ENCODE data around the gene CNGB1. TPM values are rescaled to one million over a fixed set of nuclear protein-coding genes. Genes with fewer than 3 reads are reported as not detected.
A peak's percentile ranks its signal among the peaks of the same experiment; 100 is the strongest.

CNGB1 gene
- total and polyA plus RNA-seq, 2 of the 13 experiments (the other 11 are each of a cell fraction or from before 2014, with no cell fraction given), result 0.02 to 0.15 TPM

GRCh38 chr16:57889522-57889921 lies 81.4 kb downstream of the CNGB1 start (continued):
- TF ChIP-seq, protein P1, sequence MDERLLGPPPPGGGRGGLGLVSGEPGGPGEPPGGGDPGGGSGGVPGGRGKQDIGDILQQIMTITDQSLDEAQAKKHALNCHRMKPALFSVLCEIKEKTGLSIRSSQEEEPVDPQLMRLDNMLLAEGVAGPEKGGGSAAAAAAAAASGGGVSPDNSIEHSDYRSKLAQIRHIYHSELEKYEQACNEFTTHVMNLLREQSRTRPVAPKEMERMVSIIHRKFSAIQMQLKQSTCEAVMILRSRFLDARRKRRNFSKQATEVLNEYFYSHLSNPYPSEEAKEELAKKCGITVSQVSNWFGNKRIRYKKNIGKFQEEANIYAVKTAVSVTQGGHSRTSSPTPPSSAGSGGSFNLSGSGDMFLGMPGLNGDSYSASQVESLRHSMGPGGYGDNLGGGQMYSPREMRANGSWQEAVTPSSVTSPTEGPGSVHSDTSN (CRISPR knock-in tag; IDR thresholded peaks at IDR 0.05), result no peak
- no peak for TF ChIP-seq CREB3 (CRISPR knock-in tag; IDR thresholded peaks at IDR 0.05)
- TF ChIP-seq NFYB (CRISPR knock-in tag; IDR thresholded peaks at IDR 0.05), result no peak
- 0 out of 2 replicates have a peak, but pooled peaks have one; percentile 19 for TF ChIP-seq PHF8 (CRISPR knock-in tag; IDR thresholded peaks at IDR 0.05)
- peak; percentile 16; the same call in 1 of the 2 replicates for TF ChIP-seq NR2C2 (CRISPR knock-in tag; IDR thresholded peaks at IDR 0.05; ENCODE audit: borderline replicate concordance)
- no peak for TF ChIP-seq NFYC (CRISPR knock-in tag; IDR thresholded peaks at IDR 0.05)
- no peak for TF ChIP-seq HHEX (CRISPR knock-in tag; IDR thresholded peaks at IDR 0.05)
- no peak for TF ChIP-seq PTBP1 (IDR thresholded peaks at IDR 0.05; ENCODE audit: low read depth, low read length, poor library complexity, severe bottlenecking)
- TF ChIP-seq RAD21 (CRISPR knock-in tag; IDR thresholded peaks at IDR 0.05), result no peak
- TF ChIP-seq ATRX (CRISPR knock-in tag; IDR thresholded peaks at IDR 0.05; ENCODE audit: borderline replicate concordance), result no peak

DNA sequence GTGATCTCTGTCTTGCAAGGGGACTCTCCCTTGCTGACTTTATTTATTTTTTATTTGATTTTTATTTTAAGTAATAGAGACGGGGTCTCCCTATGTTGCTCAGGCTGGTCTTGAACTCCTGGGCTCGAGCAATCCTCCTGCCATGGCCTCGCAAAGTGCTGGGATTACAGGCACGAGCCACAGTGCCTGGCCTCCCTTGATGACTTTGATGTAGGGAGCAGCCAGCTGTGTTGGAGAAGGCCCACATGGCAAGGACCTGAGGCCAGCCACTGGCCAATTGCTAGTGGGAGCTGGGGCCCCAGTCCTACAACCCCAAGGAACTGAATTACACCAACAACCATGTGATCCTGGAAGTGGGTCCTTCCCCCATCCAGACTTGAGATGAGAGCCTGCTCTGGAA lies 81.8 kb downstream of the CNGB1 start:
- Histone ChIP-seq H3K9ac (ENCODE audit: insufficient read depth, low read depth, low read length) (no peak overlapping the region), H3K4me2 (ENCODE audit: low read depth, low read length) (no peak overlapping the region), H3K27ac (ENCODE audit: extremely low read length, insufficient read depth, low read length) (no peak overlapping the region), H3K27me3 (ENCODE audit: control insufficient read depth in 1 of 2, insufficient read depth in 2 of 2, low read length in 2 of 2) (peaks cover 2 to 11% of the 10 kb centered on the region in 2 experiments; a peak in 3 of 5 replicates), H3K4me3 (replicated peaks in 1 of 3; ENCODE audit: insufficient read depth in 1 of 3, low read depth in 2 of 3, low read length in 3 of 3) (no peak overlapping the region), H2AFZ (ENCODE audit: low read length) (no peak overlapping the region), H4K20me1 (ENCODE audit: insufficient read depth, low read length) (no peaks in the 10 kb centered on the region), H3K4me1 (ENCODE audit: insufficient read depth, low read length) (peaks cover 77% of the 10 kb centered on the region), H3K36me3 (replicated peaks in 1 of 2; ENCODE audit: control insufficient read depth in 1 of 2, insufficient read depth in 2 of 2, low read length in 2 of 2) (no peaks in the 10 kb centered on the region), H3K9me3 (ENCODE audit: low read length) (no peaks in the 10 kb centered on the region), H3K79me2 (ENCODE audit: insufficient read depth, low read length) (no peaks in the 10 kb centered on the region)
- POLR2A ChIA-PET, result interaction anchor here (0.6 to 1.9 kb wide), 3 partner anchors 10 to 79 kb away, joined by 3 to 5 read pairs (median 4); no protein-coding TSS in a partner anchor
- in situ Hi-C loops (cut with HindIII; ENCODE audit: extremely low pct_ligation_motif_present, low pct_unique_long_range_greater_than_20kb), result no loop called here
- FAIRE-seq (no peak), DNase-seq (ENCODE audit: low spot score) (no peak), ATAC-seq (no peak)
- no TSS peak for BruUV-seq (replicated peaks)
- 96% methylated on average over 4 of the region's 4 CpGs for WGBS (ENCODE audit: low lambda C conversion rate)
- TF ChIP-seq, protein P2, sequence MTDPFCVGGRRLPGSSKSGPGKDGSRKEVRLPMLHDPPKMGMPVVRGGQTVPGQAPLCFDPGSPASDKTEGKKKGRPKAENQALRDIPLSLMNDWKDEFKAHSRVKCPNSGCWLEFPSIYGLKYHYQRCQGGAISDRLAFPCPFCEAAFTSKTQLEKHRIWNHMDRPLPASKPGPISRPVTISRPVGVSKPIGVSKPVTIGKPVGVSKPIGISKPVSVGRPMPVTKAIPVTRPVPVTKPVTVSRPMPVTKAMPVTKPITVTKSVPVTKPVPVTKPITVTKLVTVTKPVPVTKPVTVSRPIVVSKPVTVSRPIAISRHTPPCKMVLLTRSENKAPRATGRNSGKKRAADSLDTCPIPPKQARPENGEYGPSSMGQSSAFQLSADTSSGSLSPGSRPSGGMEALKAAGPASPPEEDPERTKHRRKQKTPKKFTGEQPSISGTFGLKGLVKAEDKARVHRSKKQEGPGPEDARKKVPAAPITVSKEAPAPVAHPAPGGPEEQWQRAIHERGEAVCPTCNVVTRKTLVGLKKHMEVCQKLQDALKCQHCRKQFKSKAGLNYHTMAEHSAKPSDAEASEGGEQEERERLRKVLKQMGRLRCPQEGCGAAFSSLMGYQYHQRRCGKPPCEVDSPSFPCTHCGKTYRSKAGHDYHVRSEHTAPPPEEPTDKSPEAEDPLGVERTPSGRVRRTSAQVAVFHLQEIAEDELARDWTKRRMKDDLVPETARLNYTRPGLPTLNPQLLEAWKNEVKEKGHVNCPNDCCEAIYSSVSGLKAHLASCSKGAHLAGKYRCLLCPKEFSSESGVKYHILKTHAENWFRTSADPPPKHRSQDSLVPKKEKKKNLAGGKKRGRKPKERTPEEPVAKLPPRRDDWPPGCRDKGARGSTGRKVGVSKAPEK (CRISPR knock-in tag; IDR thresholded peaks at IDR 0.05; ENCODE audit: borderline replicate concordance), result no peak
- TF ChIP-seq HOXA5 (CRISPR knock-in tag; IDR thresholded peaks at IDR 0.05), result 0 out of 2 replicates have a peak, but pooled peaks have one; percentile 13
- intact Hi-C loops (cut with micrococcal nuclease; ENCODE audit: unreplicated experiment), result no loop called here
- CTCF ChIA-PET (ENCODE audit: low intra/inter-chr PET ratio, low total read pairs), result no interaction called here

All from HepG2 (cell line).